Ramos (cell line): ENCODE measurements around the gene ANO9.

ENCODE experiments used
- in situ Hi-C: fragments of 300-500 bp; cut with MboI; formaldehyde crosslinking; loops from one replicate; pipeline ENCODE4 v1.14.3; 2022; ENCODE audit warnings: low sequenced_read_pairs; ENCODE audit not compliant: unreplicated experiment

Gene ANO9

GRCh38 chr11:373716-374551 lies 67.9 kb downstream of the ANO9 start:
- in situ Hi-C loops: no loop called here

GRCh38 chr11:372809-373715 lies 68.7 kb downstream of the ANO9 start:
- in situ Hi-C loops: no loop called here

GRCh38 chr11:371716-372590 lies 69.9 kb downstream of the ANO9 start:
- in situ Hi-C loops: no loop called here

GRCh38 chr11:371051-371450 lies 70.8 kb downstream of the ANO9 start:
- in situ Hi-C loops: no loop called here

DNA sequence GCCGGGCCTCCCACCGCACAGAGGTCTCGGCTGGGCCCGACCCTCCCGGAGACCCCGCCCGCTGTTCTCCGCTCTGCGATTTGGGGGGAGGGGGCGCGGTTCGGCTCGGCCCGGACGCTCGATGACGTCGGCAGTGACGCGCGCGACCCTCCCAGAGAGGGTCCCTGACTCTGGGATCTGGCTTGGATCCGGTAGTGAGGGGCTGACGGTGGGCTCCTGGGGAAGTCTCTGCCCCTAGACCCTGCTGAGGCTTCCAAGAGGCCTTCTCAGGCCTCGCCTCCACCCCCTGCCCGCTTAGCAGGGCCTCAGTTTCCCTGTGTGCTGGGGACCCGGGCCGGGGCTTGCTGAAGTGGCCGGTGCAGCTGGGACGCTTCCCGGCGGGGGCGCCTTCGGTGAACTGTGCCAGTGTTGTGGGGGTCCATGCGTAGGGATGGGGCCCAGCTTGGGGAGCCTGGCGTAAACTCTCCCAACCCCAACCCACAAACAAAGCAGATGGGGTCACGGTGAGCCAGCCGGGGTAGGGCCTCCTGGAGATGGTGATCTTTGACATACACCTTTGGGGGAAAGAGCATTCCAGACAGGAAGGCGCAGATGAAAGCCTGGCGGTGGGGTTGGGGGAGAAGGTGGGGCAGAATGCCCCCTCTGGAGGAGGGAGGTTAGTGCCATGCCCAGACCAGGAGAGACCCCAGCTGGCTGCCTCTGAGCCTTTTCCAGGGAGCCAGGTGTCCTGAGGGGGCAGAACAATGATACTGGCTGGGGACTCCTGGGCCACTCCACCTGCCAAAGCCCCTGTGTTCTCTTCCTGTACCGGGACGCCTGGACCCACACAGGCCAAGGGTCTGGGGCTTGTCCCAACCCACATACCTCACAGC lies 71.5 kb downstream of the ANO9 start:
- in situ Hi-C loops: no loop called here

DNA sequence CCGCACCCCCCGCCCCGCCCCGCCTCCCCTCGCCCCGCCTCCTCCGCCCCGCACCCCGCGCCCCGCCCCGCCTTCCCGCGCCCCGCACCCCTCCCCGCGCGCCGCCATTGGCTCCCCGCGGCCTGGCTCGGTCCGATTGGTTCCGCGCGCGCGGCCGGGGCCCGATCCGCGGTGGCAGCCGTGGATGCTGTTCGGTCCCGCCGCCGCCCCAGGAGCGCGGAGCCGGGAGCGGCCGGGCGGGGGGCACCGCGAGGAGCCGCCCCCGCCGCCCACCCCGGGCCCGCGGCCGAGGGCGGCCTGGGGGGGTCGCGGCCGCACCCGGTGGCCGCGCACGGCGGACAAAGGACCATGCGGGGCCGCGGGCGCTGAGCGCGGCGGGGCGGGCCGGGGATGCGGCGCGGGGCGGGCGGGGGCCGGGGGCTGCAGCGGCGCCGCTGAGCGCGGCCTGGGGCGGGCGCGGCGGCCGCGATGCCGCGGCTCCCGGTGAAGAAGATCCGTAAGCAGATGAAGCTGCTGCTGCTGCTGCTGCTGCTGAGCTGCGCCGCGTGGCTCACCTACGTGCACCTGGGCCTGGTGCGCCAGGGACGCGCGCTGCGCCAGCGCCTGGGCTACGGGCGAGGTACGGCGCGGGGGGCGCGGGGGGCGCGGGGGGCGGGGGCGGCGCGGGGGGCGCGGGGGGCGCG lies 72.3 kb downstream of the ANO9 start, which contains the start of gene B4GALNT4:
Gene B4GALNT4 (plus strand): TSS at position 164 of the 683 bp plus-strand sequence. CDS start 305 bp downstream, at position 469.
- in situ Hi-C loops: no loop called here

- in situ Hi-C loops: no loop called here
Measured at GRCh38 chr11:368414-369335, 73.1 kb downstream of the ANO9 start.

DNA sequence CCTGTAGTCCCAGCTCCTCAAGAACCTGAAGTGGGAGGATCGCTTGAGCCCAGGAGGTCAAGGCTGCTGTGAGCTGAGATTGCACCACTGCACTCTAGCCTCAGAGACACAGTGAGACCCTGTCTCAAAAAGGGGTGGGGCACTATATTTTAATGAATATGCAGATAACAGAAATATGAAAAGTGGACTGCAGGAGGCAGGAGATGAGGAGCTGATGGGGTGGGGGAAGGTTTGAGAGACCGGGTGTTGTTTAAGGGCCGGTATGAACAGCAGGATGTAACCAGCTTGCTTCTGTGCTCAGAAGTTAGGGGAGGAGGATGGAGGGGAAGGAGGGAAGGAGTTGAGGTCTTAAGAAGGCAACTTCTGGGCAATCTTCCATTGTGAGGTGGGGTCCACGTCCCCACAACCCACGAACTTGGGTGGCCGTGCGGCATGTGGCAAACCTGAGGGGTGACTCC lies 73.8 kb downstream of the ANO9 start:
- in situ Hi-C loops: no loop called here
